WTC11 (cell line): ENCODE measurements around the gene LPP.

Source experiments
- AFF4 ChIP-seq: sonication (generic); formaldehyde crosslinking; IDR thresholded peaks from 2 replicates; pipeline ENCODE4 v1.8.1; 2023; ENCODE audit warnings: mild to moderate bottlenecking, missing genetic modification reagents, borderline replicate concordance
- ATF1 ChIP-seq: sonication (generic); formaldehyde crosslinking; IDR thresholded peaks from 2 replicates; pipeline ENCODE4 v1.8.1; 2023; ENCODE audit warnings: mild to moderate bottlenecking, moderate library complexity, missing genetic modification reagents
- CREM ChIP-seq: sonication (generic); formaldehyde crosslinking; IDR thresholded peaks from 2 replicates; pipeline ENCODE4 v1.8.1; 2022; ENCODE audit warnings: mild to moderate bottlenecking, missing genetic modification reagents, moderate library complexity
- CTCF ChIP-seq: fragments of 200-600 bp; IDR thresholded peaks from 2 replicates; pipeline ENCODE4 v1.8.0; 2022; ENCODE audit warnings: antibody characterized with exemption
- ELF4 ChIP-seq: sonication (generic); formaldehyde crosslinking; IDR thresholded peaks from 2 replicates; pipeline ENCODE4 v1.8.1; 2022; ENCODE audit warnings: low read depth, mild to moderate bottlenecking, moderate library complexity, missing genetic modification reagents
- HMGXB4 ChIP-seq: sonication (generic); formaldehyde crosslinking; IDR thresholded peaks from 2 replicates; pipeline ENCODE4 v1.8.1; 2023; ENCODE audit warnings: mild to moderate bottlenecking, moderate library complexity, missing genetic modification reagents
- JUN ChIP-seq: sonication (generic); formaldehyde crosslinking; IDR thresholded peaks from 2 replicates; pipeline ENCODE4 v1.8.0; 2023; ENCODE audit warnings: mild to moderate bottlenecking, missing genetic modification reagents
- NFE2L1 ChIP-seq: sonication (generic); formaldehyde crosslinking; IDR thresholded peaks from 2 replicates; pipeline ENCODE4 v1.8.1; 2023; ENCODE audit warnings: missing genetic modification reagents
- NR2C2 ChIP-seq: sonication (generic); formaldehyde crosslinking; IDR thresholded peaks from 2 replicates; pipeline ENCODE4 v1.8.0; 2022; ENCODE audit warnings: mild to moderate bottlenecking, missing genetic modification reagents
- NR3C1 ChIP-seq: sonication (generic); formaldehyde crosslinking; conservative IDR thresholded peaks from 2 replicates; pipeline ENCODE4 v1.8.1; 2023; ENCODE audit warnings: low read depth, mild to moderate bottlenecking, missing genetic modification reagents
- RELA ChIP-seq: sonication (generic); formaldehyde crosslinking; IDR thresholded peaks from 2 replicates; pipeline ENCODE4 v1.8.1; 2022; ENCODE audit warnings: missing genetic modification reagents, mild to moderate bottlenecking, borderline replicate concordance
- USF1 ChIP-seq: sonication (generic); formaldehyde crosslinking; IDR thresholded peaks from 2 replicates; pipeline ENCODE4 v1.8.0; 2022; ENCODE audit warnings: mild to moderate bottlenecking, missing genetic modification reagents
- TF ChIP-seq, protein P1 (sequence below): sonication (generic); formaldehyde crosslinking; IDR thresholded peaks from 2 replicates; pipeline ENCODE4 v1.8.1; 2023; ENCODE audit warnings: mild to moderate bottlenecking, missing genetic modification reagents, moderate library complexity
- TF ChIP-seq, protein P2 (sequence below): sonication (generic); formaldehyde crosslinking; IDR thresholded peaks from 2 replicates; pipeline ENCODE4 v1.8.1; 2023; ENCODE audit warnings: mild to moderate bottlenecking, missing genetic modification reagents, moderate library complexity

DNA sequence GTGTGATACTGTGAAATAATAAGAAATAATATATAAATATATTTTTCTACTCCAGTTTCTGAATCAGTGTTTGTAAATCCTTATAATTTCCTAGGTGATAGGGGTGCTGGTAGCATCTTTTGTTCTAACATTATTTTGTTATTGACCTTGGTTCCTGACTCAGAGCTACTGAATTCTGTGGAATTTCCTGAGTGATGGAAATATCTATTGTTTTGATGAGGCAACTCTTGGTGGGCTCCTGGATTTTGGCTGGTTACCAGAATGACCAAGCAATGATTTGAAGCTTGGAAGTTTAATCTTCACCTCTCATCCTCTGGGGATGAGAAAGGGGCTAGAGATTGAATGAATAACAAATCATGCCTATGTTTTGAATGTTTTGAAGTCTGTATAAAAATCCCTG, 377.3 kb downstream of the LPP start:
- TF ChIP-seq NR3C1 = no peak
- TF ChIP-seq RELA (CRISPR knock-in tag) = no peak
- TF ChIP-seq CTCF = no peak
- TF ChIP-seq USF1 (CRISPR knock-in tag) = no peak
- no peak for TF ChIP-seq ATF1 (CRISPR knock-in tag)
- no peak for TF ChIP-seq CREM (CRISPR knock-in tag)
- TF ChIP-seq HMGXB4 (CRISPR knock-in tag) = no peak
- no peak for TF ChIP-seq AFF4 (CRISPR knock-in tag)
- TF ChIP-seq, protein P1, sequence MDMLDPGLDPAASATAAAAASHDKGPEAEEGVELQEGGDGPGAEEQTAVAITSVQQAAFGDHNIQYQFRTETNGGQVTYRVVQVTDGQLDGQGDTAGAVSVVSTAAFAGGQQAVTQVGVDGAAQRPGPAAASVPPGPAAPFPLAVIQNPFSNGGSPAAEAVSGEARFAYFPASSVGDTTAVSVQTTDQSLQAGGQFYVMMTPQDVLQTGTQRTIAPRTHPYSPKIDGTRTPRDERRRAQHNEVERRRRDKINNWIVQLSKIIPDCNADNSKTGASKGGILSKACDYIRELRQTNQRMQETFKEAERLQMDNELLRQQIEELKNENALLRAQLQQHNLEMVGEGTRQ (CRISPR knock-in tag) = no peak
- TF ChIP-seq NR2C2 (CRISPR knock-in tag) = no peak
- TF ChIP-seq JUN = no peak
- TF ChIP-seq, protein P2, sequence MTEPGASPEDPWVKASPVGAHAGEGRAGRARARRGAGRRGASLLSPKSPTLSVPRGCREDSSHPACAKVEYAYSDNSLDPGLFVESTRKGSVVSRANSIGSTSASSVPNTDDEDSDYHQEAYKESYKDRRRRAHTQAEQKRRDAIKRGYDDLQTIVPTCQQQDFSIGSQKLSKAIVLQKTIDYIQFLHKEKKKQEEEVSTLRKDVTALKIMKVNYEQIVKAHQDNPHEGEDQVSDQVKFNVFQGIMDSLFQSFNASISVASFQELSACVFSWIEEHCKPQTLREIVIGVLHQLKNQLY (CRISPR knock-in tag) = no peak
- TF ChIP-seq NFE2L1 (CRISPR knock-in tag) = no peak
- no peak for TF ChIP-seq ELF4 (CRISPR knock-in tag)
